T-helper 17 cell (primary cell): ENCODE data around the gene ALDH5A1. TPM values are rescaled to one million over a fixed set of nuclear protein-coding genes. Genes with fewer than 3 reads are reported as not detected.

Source experiments
- ATAC-seq: fragments of 150-1000 bp; cut with Tn5 transposase; 2 replicates; pipeline ENCODE4 v1.10.0; 2021; ENCODE audit warnings: mild to moderate bottlenecking, moderate library complexity
- DNase-seq, 3 donors: peaks; one replicate each; pipeline versions ENCODE4 v3.0.0 to v3.0.0-alpha.2; 2020 to 2021
- H3K9me3 ChIP-seq: one replicate; pipeline ENCODE4 v1.7.0; 2013; ENCODE audit warnings: low read length, mild to moderate bottlenecking; ENCODE audit not compliant: control insufficient read depth, poor library complexity, severe bottlenecking
- H3K27ac Mint-ChIP-seq: one replicate; pipeline ENCODE4 v1.8.0; 2022; ENCODE audit warnings: mild to moderate bottlenecking, moderate library complexity, mixed read lengths
- H3K27me3 Mint-ChIP-seq: one replicate; pipeline ENCODE4 v1.8.0; 2022; ENCODE audit warnings: mixed read lengths
- H3K36me3 Mint-ChIP-seq: one replicate; pipeline ENCODE4 v1.8.0; 2022; ENCODE audit warnings: low read depth, mixed read lengths
- H3K4me1 Mint-ChIP-seq: one replicate; pipeline ENCODE4 v1.8.0; 2022; ENCODE audit warnings: mild to moderate bottlenecking, mixed read lengths
- H3K4me3 Mint-ChIP-seq: one replicate; pipeline ENCODE4 v1.8.0; 2022; ENCODE audit warnings: mild to moderate bottlenecking, moderate library complexity, mixed read lengths
- total RNA-seq, 4 donors: library from RNA in 2 of 4; stranded (reverse) in 2 of 4; gene quantifications; one replicate each; pipeline ENCODE4 v1.2.3 and lab custom pipeline; 2022 to 2026

The ALDH5A1 gene
- total RNA-seq (1 to 10 TPM; 4.7 TPM), total RNA-seq (lab: John Stamatoyannopoulos, UW) (5.7 to 12.2 reads per million in 2 donors)

GRCh38 chr6:24494821-24495795 lies at the start of gene ALDH5A1:
TSS of gene ALDH5A1 (plus strand) at chr6:24494969. CDS start at chr6:24494997, 28 bp downstream.
- H3K36me3 Mint-ChIP-seq, result no peaks in the 10 kb centered on the region
- peak within 1 kb of the TSS; percentile 54 for H3K27ac Mint-ChIP-seq
- H3K9me3 ChIP-seq, result no peaks in the 10 kb centered on the region
- no peaks in the 10 kb centered on the region for H3K27me3 Mint-ChIP-seq
- H3K4me3 Mint-ChIP-seq, result peak within 1 kb of the TSS; percentile 89
- ATAC-seq (peak; percentile 86), DNase-seq (peak; percentile 48 to 57 (median 51))
- peaks cover 15% of the 10 kb centered on the region for H3K4me1 Mint-ChIP-seq

- Mint-ChIP-seq H3K4me1 (no peaks in the 10 kb centered on the region), H3K27me3 (no peaks in the 10 kb centered on the region), H3K4me3 (no peak overlapping the region), H3K27ac (no peak overlapping the region), H3K36me3 (no peaks in the 10 kb centered on the region)
- ATAC-seq (no peak), DNase-seq (no peak)
- no peaks in the 10 kb centered on the region for H3K9me3 ChIP-seq
Observed at GRCh38 chr6:24445704-24446103, 49.1 kb upstream of the ALDH5A1 start.

GRCh38 chr6:24446670-24447069 lies 48.1 kb upstream of the ALDH5A1 start:
- DNase-seq (no peak), ATAC-seq (no peak)
- H3K9me3 ChIP-seq, result no peaks in the 10 kb centered on the region
- H3K27me3 Mint-ChIP-seq, result no peaks in the 10 kb centered on the region
- no peaks in the 10 kb centered on the region for H3K4me1 Mint-ChIP-seq
- H3K27ac Mint-ChIP-seq, result no peak overlapping the region
- no peak overlapping the region for H3K4me3 Mint-ChIP-seq
- no peaks in the 10 kb centered on the region for H3K36me3 Mint-ChIP-seq

GRCh38 chr6:24448396-24448795 lies 46.4 kb upstream of the ALDH5A1 start:
- no peak for ATAC-seq
- H3K4me3 Mint-ChIP-seq, result no peak overlapping the region

GRCh38 chr6:24448828-24449525 lies 45.8 kb upstream of the ALDH5A1 start:
- Mint-ChIP-seq H3K36me3 (no peaks in the 10 kb centered on the region), H3K4me3 (no peak overlapping the region), H3K4me1 (no peaks in the 10 kb centered on the region), H3K27me3 (no peaks in the 10 kb centered on the region), H3K27ac (no peak overlapping the region)
- no peaks in the 10 kb centered on the region for H3K9me3 ChIP-seq
- ATAC-seq (no peak), DNase-seq (no peak)

More at GRCh38 chr6:24448396-24448795, 46.4 kb upstream of the ALDH5A1 start:
- no peaks in the 10 kb centered on the region for H3K4me1 Mint-ChIP-seq
- H3K9me3 ChIP-seq, result no peaks in the 10 kb centered on the region
- no peaks in the 10 kb centered on the region for H3K36me3 Mint-ChIP-seq
- H3K27ac Mint-ChIP-seq, result no peak overlapping the region
- H3K27me3 Mint-ChIP-seq, result no peaks in the 10 kb centered on the region
- DNase-seq, result no peak

- no peak for ATAC-seq
Observed at GRCh38 chr6:24451581-24452388, 43.0 kb upstream of the ALDH5A1 start.

GRCh38 chr6:24453921-24454320 lies 40.8 kb upstream of the ALDH5A1 start:
- DNase-seq (no peak), ATAC-seq (no peak)
- no peaks in the 10 kb centered on the region for H3K36me3 Mint-ChIP-seq
- H3K4me1 Mint-ChIP-seq, result no peaks in the 10 kb centered on the region
- no peak overlapping the region for H3K27ac Mint-ChIP-seq
- no peaks in the 10 kb centered on the region for H3K27me3 Mint-ChIP-seq
- no peak overlapping the region for H3K4me3 Mint-ChIP-seq
- H3K9me3 ChIP-seq, result no peaks in the 10 kb centered on the region

More at GRCh38 chr6:24451581-24452388, 43.0 kb upstream of the ALDH5A1 start:
- H3K9me3 ChIP-seq, result no peaks in the 10 kb centered on the region
- no peaks in the 10 kb centered on the region for H3K27me3 Mint-ChIP-seq
- no peaks in the 10 kb centered on the region for H3K36me3 Mint-ChIP-seq
- H3K27ac Mint-ChIP-seq, result no peak overlapping the region
- H3K4me1 Mint-ChIP-seq, result no peaks in the 10 kb centered on the region
- H3K4me3 Mint-ChIP-seq, result no peak overlapping the region
- no peak for DNase-seq

- Mint-ChIP-seq H3K27me3 (no peaks in the 10 kb centered on the region), H3K4me1 (no peaks in the 10 kb centered on the region), H3K4me3 (no peak overlapping the region), H3K27ac (no peak overlapping the region), H3K36me3 (no peaks in the 10 kb centered on the region)
- no peak for DNase-seq
- no peaks in the 10 kb centered on the region for H3K9me3 ChIP-seq
- ATAC-seq, result no peak
Observed at GRCh38 chr6:24454452-24454851, 40.3 kb upstream of the ALDH5A1 start.

GRCh38 chr6:24455061-24455460 lies 39.7 kb upstream of the ALDH5A1 start:
- H3K27me3 Mint-ChIP-seq, result no peaks in the 10 kb centered on the region

GRCh38 chr6:24458134-24458533 lies 36.6 kb upstream of the ALDH5A1 start:
- H3K9me3 ChIP-seq, result no peaks in the 10 kb centered on the region
- H3K4me3 Mint-ChIP-seq, result no peak overlapping the region
- no peaks in the 10 kb centered on the region for H3K4me1 Mint-ChIP-seq
- DNase-seq, result no peak
- no peaks in the 10 kb centered on the region for H3K27me3 Mint-ChIP-seq
- no peak for ATAC-seq
- H3K36me3 Mint-ChIP-seq, result no peaks in the 10 kb centered on the region
- no peak overlapping the region for H3K27ac Mint-ChIP-seq

More at GRCh38 chr6:24455061-24455460, 39.7 kb upstream of the ALDH5A1 start:
- no peaks in the 10 kb centered on the region for H3K36me3 Mint-ChIP-seq
- H3K27ac Mint-ChIP-seq, result no peak overlapping the region
- H3K4me3 Mint-ChIP-seq, result no peak overlapping the region
- no peaks in the 10 kb centered on the region for H3K4me1 Mint-ChIP-seq
- DNase-seq (no peak), ATAC-seq (no peak)
- H3K9me3 ChIP-seq, result no peaks in the 10 kb centered on the region

- no peaks in the 10 kb centered on the region for H3K27me3 Mint-ChIP-seq
Observed at GRCh38 chr6:24458941-24459340, 35.8 kb upstream of the ALDH5A1 start.

GRCh38 chr6:24460966-24461365 lies 33.8 kb upstream of the ALDH5A1 start:
- DNase-seq (no peak), ATAC-seq (no peak)
- Mint-ChIP-seq H3K36me3 (no peaks in the 10 kb centered on the region), H3K4me1 (no peaks in the 10 kb centered on the region), H3K4me3 (no peak overlapping the region), H3K27me3 (no peaks in the 10 kb centered on the region), H3K27ac (no peak overlapping the region)
- no peaks in the 10 kb centered on the region for H3K9me3 ChIP-seq

More at GRCh38 chr6:24458941-24459340, 35.8 kb upstream of the ALDH5A1 start:
- H3K36me3 Mint-ChIP-seq, result no peaks in the 10 kb centered on the region
- ATAC-seq (no peak), DNase-seq (no peak)
- H3K4me3 Mint-ChIP-seq, result no peak overlapping the region
- H3K4me1 Mint-ChIP-seq, result no peaks in the 10 kb centered on the region
- no peaks in the 10 kb centered on the region for H3K9me3 ChIP-seq
- no peak overlapping the region for H3K27ac Mint-ChIP-seq
